ENCODE data around the gene TBC1D22B.
A peak's percentile ranks its signal among the peaks of the same experiment; 100 is the strongest.
"Not testable (repeated sequence)": the region's sequence is repeated elsewhere in the genome, so short reads cannot be mapped to it uniquely, and the experiment has no call there.

Gene TBC1D22B

DNA sequence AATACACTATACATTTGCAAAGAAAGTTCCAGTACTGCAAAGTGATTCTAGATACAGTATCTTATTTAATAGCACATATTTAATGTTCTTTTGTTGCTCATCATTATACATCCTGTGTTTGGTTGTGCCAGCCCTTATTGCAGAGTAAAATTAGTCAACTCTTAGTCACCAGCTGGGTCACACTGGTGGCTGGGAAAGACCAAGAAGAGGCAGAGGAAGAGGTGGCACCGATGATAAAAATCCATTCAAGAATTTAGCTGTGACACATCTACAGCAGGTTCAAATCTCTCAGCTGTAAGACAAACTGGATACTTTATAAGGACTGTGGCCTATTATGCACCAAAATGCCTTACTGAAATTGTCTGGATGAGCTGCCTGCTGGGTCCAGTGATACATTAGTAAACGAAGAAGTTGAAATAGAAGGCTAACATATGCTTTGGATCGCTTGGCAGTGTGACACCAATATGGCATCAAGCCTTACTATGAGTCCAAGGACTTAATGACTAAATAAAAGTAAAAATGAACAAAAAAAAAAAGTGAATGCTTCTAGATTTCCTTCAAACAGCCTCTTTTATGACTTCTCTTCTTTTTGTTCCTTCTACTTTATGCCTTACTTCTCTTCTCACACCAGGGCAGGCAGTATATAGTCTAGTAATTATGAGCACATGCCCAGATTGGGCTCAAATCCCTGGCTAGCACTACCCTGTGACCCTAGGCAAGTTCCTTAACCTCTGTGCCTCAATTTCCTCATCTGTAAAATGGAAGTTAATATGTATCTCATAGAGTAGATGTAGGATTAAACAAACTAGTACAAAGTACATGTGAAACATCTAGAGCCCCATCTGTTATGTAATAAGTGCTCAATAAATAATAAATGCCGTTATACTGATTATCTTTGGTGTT, 66.8 kb downstream of the TBC1D22B start:
- no peak for DNase-seq

DNA sequence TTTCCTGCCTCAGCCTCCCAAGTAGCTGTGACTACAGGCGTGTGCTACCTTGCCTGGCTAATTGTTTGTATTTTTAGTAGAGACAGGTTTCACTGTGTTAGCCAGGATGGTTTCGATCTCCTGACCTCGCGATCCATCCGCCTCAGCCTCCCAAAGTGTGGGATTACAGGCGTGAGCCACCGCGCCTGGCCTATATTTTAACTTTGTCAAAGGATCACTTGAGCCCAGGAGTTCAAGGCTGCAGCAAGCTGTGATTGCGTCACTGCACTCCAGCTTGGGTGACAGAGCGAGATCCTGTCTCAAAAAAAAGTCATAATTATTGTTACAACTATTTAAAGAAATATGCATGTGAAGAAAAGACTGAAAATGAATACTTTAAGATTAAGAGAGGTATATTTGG, 72.8 kb downstream of the TBC1D22B start:
- DNase-seq: not testable (repeated sequence)

DNA sequence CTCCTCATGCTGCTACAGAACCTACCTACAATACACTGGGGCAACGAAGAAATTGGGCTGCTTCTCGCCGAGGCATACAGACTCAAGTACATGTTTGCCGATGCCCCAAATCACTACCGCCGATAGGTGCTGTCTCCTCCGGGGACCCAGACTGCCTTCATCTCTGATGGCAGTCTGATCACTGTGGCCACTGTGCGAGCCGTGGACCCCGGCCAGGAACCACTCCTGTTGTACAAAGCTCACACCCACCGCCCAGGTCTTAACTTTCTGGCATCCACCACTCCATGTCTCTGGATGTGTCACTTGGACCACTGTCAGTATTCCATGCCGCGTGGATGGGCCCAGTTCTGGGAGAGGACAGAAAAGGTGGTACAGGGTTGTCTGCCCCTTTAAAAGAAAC, 73.5 kb downstream of the TBC1D22B start:
- no peak for DNase-seq

DNA sequence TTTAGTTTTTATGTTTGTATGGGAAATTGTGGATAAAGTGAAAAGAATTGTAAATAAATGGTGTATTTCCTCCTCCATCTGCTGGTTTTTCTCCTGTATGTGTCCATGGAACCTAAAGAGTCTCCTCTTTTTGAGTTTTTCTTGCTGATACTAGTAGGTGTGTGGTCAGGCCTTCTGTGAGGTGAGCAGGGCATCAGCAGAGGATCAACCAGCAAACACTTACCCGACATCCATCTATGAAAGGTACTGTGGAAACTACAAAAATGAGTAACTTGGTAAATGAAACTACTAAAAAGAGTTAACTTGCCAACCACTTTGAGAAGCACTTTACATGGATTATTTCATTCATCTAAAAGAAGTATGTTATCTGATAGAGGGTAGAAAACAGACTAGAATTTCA, 75.3 kb downstream of the TBC1D22B start:
- DNase-seq: no peak

DNA sequence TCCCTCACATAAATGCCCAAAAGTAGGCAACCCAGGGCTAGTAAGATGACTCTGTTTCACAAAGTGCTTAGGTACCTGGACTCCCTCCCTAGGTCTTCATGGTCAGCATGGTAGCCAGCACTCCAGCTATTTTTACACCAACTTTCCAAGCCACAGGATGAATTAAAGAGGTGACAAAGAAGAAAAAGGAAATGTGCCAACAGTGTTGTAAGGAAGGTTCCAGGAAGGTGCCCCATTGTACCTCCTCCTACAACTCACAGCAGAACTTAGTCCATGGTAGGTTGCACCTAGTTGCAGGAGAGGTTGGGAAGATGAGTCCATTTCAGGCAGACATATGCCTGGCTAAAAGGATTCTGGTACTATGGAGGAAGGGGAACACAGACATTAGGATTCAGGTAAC, 76.5 kb downstream of the TBC1D22B start:
- DNase-seq: no peak

DNA sequence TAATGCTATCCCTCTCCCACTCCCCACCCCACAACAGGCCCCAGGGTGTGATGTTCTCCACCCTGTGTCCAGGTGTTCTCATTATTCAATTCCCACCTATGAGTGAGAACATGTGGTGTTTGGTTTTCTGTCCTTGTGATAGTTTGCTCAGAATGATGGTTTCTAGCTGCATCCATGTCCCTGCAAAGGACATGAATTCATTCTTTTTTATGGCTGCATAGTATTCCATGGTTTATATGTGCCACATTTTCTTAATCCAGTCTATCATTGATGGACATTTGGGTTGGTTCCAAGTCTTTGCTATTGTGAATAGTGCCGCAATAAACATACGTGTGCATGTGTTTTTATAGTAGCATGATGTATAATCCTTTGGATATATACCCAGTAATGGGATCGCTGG, 80.7 kb downstream of the TBC1D22B start:
- not testable (repeated sequence) for DNase-seq

DNA sequence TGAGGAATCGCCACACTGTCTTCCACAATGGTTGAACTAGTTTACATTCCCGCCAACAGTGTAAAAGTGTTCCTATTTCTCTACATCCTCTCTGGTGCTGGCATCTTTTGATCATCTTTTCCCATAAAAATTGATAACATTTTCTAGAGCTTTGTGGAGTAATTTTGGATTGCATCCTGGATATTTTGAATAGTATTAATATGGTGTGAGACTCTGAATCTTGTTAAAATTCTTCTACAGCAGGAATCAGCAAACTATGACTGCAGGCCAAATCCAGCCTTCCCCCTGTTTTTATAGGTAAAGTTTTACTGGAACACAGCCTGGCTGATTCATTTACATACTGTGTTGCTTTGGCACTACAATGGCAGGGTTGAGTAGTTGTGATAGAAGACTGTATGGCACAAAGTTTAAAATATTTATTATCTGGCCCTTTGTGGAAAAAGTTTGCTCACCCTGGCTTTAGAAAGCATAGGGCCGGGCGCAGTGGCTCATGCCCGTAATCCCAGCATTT, 81.2 kb downstream of the TBC1D22B start:
- no peak for DNase-seq

DNA sequence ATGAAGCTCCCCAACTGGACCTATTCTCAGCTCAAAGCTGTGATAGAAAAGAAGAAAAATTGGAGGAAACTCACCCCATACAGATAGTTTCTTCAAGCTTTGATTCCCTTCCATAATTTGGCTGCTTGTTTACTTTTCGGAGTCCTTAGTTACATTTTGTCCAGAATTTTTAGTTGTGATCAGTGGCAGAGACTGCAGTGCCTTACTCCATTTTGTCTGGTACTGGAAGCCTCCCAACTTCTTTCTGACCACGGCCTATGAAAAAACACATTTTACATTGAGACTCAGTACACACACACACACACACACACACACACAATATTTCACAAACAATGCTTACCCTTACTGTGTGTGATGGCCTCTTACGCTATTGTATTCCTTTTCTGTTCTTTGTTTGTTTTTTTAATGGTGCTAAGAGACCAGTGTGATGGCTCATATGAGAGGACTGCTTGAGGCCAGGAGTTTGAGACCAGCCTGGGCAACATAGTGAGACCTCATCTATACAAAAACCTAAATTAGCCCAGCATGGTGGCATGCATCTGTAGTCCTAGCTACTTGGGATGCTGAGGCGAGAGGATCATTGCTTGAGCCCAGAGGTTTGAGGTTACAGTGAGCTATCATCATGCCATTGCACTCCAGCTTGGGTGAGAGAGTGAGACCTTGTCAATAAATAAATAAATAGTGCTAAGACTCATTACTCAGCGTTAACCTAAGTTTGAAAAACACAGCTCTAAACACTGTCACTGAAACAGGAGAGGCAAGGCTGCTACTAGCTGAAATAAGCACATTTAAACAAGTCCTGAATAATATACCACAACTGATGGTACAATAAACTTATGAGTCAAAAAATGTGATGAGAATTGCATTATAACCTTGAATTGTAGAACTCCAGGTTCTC, 82.4 kb downstream of the TBC1D22B start:
- DNase-seq: no peak

DNA sequence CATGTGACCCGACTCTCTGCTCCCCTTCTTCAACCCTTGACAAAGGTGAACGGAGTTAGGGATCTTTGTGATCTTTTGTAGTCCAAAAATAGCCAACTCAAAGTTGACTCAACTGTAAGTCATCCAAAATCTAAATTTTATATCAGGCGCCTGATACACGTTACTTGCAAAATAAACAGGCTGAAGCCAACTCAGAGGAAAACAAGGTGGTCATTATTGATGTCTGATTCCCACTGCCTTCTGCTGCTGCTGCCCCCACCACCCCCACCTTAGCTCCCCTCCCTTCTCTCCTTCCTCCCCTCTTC, 83.0 kb downstream of the TBC1D22B start:
- no peak for DNase-seq

DNA sequence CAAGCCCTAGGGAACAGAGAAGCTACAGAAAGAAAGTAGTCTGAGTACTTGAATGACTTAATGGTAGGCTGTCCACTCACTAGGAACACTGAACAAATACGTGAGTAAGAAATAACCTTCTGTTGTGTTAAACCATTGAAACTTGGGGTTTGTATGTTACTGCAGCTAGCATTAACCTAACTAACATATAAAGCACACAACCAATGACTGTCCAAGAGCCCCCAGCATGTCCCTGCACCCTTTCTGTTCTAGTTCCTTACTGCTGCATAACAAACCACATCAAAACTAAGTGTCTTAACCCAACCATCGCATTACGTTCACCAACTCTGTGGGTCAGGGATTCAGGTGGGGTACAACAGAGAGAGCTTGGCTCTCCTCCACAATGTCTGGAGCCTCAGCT, 85.7 kb downstream of the TBC1D22B start:
- DNase-seq: no peak

DNA sequence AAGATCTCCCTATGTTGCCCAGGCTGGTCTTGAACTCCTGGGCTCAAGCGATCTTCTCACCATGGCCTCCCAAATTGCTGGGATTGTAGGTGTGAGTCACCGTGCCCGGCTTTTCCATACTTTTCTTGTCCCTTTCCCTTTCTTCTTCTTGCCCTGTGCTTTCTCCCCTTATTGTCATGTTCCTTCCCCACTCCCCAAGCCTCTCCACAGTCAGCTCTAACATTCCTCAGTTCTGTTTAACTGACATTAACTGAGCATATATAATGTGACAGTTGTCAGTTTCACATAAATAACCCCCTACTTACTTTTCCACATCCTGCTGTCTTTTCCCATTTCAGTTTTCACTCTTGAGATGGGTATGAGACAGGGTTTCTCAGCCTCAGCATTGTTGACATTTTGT, 86.7 kb downstream of the TBC1D22B start:
- no peak for DNase-seq

DNA sequence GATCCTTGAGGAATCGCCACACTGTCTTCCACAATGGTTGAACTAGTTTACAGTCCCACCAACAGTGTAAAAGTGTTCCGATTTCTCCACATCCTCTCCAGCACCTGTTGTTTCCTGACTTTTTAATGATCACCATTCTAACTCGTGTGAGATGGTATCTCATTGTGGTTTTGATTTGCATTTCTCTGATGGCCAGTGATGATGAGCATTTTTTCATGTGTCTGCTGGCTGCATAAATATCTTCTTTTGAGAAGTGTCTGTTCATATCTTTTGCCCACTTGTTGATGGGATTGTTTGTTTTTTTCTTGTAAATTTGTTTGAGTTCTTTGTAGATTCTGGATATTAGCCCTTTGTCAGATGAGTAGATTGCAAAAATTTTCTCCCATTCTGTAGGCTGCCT, 88.2 kb downstream of the TBC1D22B start:
- DNase-seq: not testable (repeated sequence)

DNA sequence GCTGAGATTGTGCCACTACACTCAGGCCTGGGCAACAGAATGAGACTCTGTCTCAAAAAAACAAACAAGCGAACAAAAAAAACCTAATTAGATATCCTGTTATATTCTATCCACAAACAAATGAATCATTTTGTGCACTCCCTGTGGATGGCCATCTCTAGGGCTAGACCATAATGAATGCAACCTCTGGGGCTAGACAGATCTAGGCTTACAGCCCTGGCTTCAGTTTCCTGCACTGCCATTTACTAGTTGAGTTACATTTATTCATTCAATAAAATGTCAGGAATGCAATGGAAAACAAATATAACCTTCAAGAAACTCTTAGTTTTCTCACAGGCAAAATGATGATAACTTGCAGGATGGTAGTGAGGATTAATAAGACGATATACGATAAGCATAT, 89.6 kb downstream of the TBC1D22B start:
- no peak for DNase-seq

DNA sequence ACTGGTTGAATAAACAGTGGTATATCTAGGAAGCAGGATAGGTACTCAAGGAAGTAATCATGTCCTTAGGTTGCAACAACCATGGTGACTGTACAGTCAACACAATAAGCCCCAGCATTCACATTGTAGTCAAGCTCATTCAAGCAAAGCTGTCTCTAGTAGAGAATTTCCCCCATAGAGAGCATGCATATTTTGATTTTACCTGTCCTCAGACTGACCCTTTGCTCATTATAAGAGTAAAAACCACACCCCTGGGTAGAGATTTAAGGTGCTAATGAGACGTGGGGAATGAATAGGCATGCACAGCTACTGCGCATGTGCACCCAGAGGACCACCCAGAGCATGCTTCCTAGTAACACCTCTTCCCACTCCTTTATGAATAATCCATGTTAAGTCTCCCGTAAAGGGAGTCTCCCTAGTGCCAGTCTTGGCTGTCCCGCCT, 90.1 kb downstream of the TBC1D22B start:
- DNase-seq: no peak

DNA sequence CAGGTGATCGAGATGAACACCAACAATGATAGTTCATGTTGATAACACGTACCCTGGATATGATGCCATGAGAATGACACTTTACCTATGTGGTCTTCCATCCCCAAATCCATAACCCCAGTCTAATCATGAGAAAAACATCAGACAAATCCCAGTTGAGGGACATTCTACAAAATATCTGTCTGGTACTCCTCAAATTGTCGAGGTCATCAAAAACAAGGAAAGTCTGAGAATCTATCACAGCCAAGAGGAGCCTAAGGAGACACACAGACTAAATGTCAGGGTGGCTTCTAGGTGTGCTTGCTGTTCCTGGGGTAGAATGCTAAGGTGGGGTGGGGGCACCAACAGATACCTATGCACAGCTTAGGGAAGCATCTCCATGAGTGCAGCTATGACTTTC, 93.5 kb downstream of the TBC1D22B start:
- DNase-seq: no peak

DNA sequence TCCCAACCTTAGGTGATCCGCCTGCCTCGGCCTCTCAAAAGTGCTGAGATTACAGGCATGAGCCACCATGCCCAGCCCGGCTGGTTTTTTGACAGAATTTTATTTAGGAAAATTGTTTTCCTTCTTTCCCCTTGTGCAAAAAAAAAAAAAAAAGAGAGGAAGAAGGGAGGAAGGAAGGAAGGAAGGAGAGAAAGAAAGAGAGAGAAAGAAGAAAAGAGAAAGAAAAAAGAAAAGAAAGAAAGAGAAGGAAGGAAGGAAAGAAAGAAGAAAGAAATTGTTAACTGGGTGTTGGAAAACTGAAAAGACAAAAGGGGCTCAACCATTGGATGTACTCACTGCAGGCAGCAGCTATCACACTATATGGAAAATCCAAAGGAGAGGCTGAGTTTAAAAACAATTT, 94.8 kb downstream of the TBC1D22B start:
- DNase-seq: no peak

DNA sequence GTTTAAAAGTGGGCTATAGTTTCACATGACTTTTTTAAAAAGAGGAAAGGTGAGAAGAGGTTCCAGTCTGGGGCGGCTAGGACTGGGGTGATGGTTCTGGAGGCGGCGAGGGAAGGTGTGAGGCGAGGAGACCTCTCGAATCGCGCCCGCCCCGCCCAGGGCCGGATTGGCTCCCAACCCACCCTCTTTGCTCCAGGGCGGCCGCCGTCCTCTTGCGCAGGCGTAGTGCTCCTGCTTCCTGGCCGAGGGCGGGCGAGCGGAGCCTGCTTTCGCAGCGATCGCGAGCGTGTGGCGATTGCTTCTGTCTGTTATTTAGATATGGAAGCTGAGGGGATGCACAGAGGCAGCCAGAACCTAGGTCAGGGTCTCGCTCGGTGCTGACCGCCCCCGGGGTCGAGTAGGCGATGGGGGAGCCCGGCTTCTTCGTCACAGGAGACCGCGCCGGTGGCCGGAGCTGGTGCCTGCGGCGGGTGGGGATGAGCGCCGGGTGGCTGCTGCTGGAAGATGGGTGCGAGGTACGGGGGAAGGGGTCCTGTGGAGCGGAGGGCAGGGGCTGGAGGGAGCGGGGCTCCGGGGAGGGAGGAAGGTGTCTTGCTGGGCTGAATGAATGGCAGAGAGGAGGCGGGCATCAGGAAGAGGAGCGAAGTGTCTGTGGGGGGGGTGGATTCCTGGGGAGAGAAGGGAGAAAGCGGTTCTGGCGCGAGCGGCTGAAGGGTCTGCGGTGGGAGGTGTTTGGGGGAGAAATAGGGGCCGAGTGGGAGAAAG, 96.4 kb downstream of the TBC1D22B start, which contains the start of gene RNF8:
Gene RNF8 (plus strand): TSS at position 223 of the 765 bp plus-strand sequence. CDS start 182 bp downstream, at position 405.
- DNase-seq: peak; percentile 94

DNA sequence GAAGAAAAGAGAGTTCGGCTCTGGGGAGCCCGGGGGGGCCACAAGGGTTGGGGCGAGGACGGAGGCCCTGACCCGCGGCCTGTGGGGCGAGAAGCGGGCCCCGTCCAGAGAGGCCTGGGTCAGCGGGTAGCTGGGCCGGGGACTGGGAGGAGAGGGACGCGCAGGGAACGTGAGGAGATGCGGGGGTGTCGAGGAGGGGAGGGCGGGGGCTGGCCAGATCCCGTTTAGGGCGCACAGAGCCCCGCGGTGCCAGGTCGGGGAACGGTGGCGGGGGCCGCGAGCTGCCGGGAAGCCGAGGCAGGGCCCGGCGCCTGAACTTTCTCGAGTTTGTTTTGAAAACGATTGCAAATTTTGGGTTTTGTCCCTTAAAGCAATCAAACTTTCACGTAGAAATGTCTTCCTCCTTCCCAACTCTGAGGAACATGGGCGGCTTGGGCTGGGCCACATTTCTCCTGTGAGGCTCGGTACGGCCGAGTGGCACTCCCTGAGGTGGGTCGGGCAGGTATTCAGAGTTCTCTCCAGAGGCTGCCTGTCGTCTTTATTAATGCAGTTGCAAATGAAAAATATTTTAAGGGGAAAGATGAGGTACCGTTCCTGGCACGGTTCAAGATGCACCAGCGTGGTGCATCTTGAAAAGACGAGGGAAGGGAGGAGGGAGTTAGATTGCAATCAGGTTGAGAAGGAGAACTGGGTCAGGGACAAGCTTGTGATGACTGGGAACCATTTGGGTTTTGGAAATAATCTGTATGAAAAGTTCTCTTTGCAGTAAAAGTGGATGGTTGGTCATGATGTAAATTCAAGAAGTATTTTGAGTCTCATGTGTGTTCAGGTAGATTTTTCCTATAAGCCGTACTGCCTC, 97.2 kb downstream of the TBC1D22B start:
- peak; percentile 28 for DNase-seq

DNA sequence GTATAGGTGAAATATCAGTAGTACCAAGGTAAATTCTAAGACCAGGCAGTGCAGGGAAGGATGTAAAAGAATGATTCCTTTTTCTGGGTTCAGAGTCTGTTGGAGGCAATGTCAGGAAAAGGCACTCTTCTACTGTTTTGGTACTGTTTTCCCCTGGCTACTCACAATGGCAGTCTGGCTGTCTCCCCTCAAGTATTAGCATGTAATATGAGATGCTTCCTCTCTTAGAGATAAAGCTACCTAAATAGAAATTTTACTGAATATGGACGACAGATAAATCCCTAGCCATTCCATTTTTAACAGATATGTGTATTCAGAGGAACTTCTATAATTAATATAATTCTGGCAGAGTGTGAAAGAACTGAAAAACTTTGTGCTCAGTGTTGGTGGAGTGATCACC, 99.7 kb downstream of the TBC1D22B start:
- DNase-seq: no peak

DNA sequence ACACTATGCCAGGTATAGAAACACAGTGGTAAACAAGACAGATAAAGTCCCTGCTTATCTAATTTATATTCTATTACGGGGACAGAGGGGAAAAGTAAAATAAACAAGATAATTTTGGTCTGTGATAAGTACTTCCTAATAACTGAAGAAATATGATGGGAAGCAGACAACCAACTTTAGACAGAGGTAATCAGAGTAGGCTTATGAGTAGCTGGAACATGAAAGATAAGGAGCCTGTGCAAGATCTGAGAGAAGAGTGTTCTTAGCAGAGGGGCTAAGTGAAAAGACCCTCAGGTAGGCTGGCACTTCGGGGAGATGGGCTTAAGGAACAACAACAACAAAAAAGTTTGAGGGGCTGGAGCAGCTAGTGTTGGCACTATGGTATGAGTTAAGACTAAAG, 100.3 kb downstream of the TBC1D22B start:
- no peak for DNase-seq

DNA sequence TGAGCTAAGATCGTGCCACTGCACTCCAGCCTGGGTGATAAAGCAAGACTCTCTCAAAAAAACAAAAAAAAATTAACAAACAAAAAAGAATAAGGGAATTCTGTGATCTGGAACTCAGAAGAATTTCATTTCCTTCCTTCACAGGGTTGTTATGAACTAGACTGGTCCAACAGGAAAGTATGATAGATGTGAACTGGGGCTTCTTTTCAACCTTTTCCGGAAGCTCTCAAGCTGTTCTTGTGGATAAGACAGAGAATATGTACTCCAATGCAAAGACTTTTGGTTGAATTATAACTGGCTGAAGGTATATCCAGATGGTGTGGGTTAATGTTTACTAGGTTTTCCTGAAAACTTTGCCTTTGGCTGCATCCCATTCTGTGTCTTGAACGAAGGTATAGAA, 101.5 kb downstream of the TBC1D22B start:
- no peak for DNase-seq
